Left lung (tissue), 10 donors: Measurements from ENCODE around the gene SYT3. TPM values are rescaled to one million over a fixed set of nuclear protein-coding genes. Genes with fewer than 3 reads are reported as not detected.

Experiments
- ATAC-seq: fragments of 200-7000 bp; cut with Tn5 transposase; one replicate; pipeline ENCODE4 v1.9.1; 2020; ENCODE audit warnings: moderate library complexity
- DNase-seq, 4 donors: peaks; one replicate each; pipeline ENCODE4 v3.0.0-alpha.2; 2013 to 2020
- H3K27ac ChIP-seq, 2 donors: fragments of 200-600 bp; sonication (generic) in 1 of 2; one replicate each; pipeline versions ENCODE4 v1.5.0 to v1.8.0; 2020 to 2021
- H3K27me3 ChIP-seq, 2 donors: fragments of 200-600 bp; sonication (generic) in 1 of 2; one replicate each; pipeline versions ENCODE4 v1.5.0 to v1.8.0; 2020 to 2021
- H3K36me3 ChIP-seq, 2 donors: fragments of 200-600 bp; sonication (generic) in 1 of 2; one replicate each; pipeline versions ENCODE4 v1.5.0 to v1.8.0; 2020 to 2021
- H3K4me1 ChIP-seq, 2 donors: fragments of 200-600 bp; one replicate each; pipeline ENCODE4 v1.8.0; 2021
- H3K4me3 ChIP-seq, 2 donors: fragments of 200-600 bp; sonication (generic) in 1 of 2; one replicate each; pipeline versions ENCODE4 v1.5.0 to v1.8.0; 2020 to 2021; ENCODE audit warnings: mild to moderate bottlenecking in 1 of 2
- H3K9me3 ChIP-seq, 2 donors: fragments of 200-600 bp; sonication (generic) in 1 of 2; one replicate each; pipeline versions ENCODE4 v1.5.0 to v1.8.0; 2020 to 2021
- CTCF ChIP-seq, 2 donors: fragments of 200-600 bp; sonication (generic) in 1 of 2; IDR thresholded peaks; one replicate each; pipeline versions ENCODE4 v1.5.0 to v1.8.0; 2021; ENCODE audit warnings: antibody characterized with exemption in 2 of 2
- intact Hi-C, 2 donors: fragments of 100-400 bp; cut with DNase I; formaldehyde crosslinking; loops; one replicate each; pipeline versions ENCODE4 v1.11.2 to v1.14.2; 2022
- polyA plus RNA-seq, 6 donors: library from polyadenylated mRNA; unstranded; fragments of 120-200 nt; gene quantifications; one replicate each; pipeline ENCODE4 v1.2.1, GENCODE V29; 2013; ENCODE audit not compliant: insufficient read length in 6 of 6
- total RNA-seq, 2 donors: library from RNA; stranded (reverse); fragmentation: NEBNext Ultra II Directional; extraction: Animal tissue kit (Norgen Biotek cat#: 25700); gene quantifications; one replicate each; pipeline ENCODE4 v1.2.1, GENCODE V29; 2021
- donor health status: DM: no; HTN: yes; CAD: no.
- donor health status: DM: no; HTN: no; CAD: no.

Gene SYT3
- total and polyA plus RNA-seq, 8 donors: 0.08 to 1.5 (median 0.26) TPM

GRCh38 chr19:50661766-50662650 is 22.3 kb upstream of the SYT3 start:
- Histone ChIP-seq H3K4me1 (peaks cover 4 to 15% of the 10 kb centered on the region in 2 donors), H3K27me3 (peaks cover 27 to 98% of the 10 kb centered on the region in 2 donors), H3K4me3 (no peak overlapping the region), H3K9me3 (no peaks in the 10 kb centered on the region), H3K27ac (no peak overlapping the region), H3K36me3 (no peaks in the 10 kb centered on the region)
- no peak for ATAC-seq
- intact Hi-C loops: no loop called here
- DNase-seq: no peak
- TF ChIP-seq CTCF (IDR thresholded peaks at IDR 0.05): no peak

GRCh38 chr19:50661023-50661422 is 21.3 kb upstream of the SYT3 start:
- H3K27ac ChIP-seq: no peak overlapping the region
- H3K27me3 ChIP-seq: peaks cover 17 to 98% of the 10 kb centered on the region in 2 donors
- H3K4me1 ChIP-seq: peaks cover 4 to 15% of the 10 kb centered on the region in 2 donors
- H3K36me3 ChIP-seq: no peaks in the 10 kb centered on the region
- intact Hi-C loops: no loop called here
- ATAC-seq (no peak), DNase-seq (no peak)
- no peaks in the 10 kb centered on the region for H3K9me3 ChIP-seq
- H3K4me3 ChIP-seq: no peak overlapping the region
- TF ChIP-seq CTCF (IDR thresholded peaks at IDR 0.05): no peak

- peaks cover 4 to 15% of the 10 kb centered on the region in 2 donors for H3K4me1 ChIP-seq
- DNase-seq (no peak), ATAC-seq (no peak)
- TF ChIP-seq CTCF (IDR thresholded peaks at IDR 0.05): no peak
- no peak overlapping the region for H3K4me3 ChIP-seq
- peaks cover 11 to 98% of the 10 kb centered on the region in 2 donors for H3K27me3 ChIP-seq
- H3K36me3 ChIP-seq: no peaks in the 10 kb centered on the region
- no peak overlapping the region for H3K27ac ChIP-seq
- intact Hi-C loops: no loop called here
- peaks cover 0 to 6% of the 10 kb centered on the region in 2 donors for H3K9me3 ChIP-seq
Measured at GRCh38 chr19:50660088-50660366, 20.3 kb upstream of the SYT3 start.

GRCh38 chr19:50659318-50660087 is 19.8 kb upstream of the SYT3 start:
- peaks cover 4 to 15% of the 10 kb centered on the region in 2 donors for H3K4me1 ChIP-seq
- H3K27me3 ChIP-seq: peaks cover 10 to 98% of the 10 kb centered on the region in 2 donors
- H3K36me3 ChIP-seq: no peaks in the 10 kb centered on the region
- peak overlapping the region in 1 of 2 donors; percentile 28 for H3K4me3 ChIP-seq
- no peak for TF ChIP-seq CTCF (IDR thresholded peaks at IDR 0.05)
- no peak overlapping the region for H3K27ac ChIP-seq
- H3K9me3 ChIP-seq: peaks cover 0 to 11% of the 10 kb centered on the region in 2 donors
- intact Hi-C loops: no loop called here
- ATAC-seq (no peak), DNase-seq (no peak)
